IMR-90 (cell line): ENCODE results near the gene TMED6.

Experiments
- CEBPB ChIP-seq: IDR thresholded peaks from 2 replicates; pipeline ENCODE4 v1.6.1; 2012; ENCODE audit warnings: low read depth, low read length, improper control_type of control experiment
- CHD1 ChIP-seq: IDR thresholded peaks from 2 replicates; pipeline ENCODE4 v1.6.1; 2012; ENCODE audit warnings: low read depth, low read length, improper control_type of control experiment
- CTCF ChIP-seq: conservative IDR thresholded peaks from 2 replicates; pipeline ENCODE4 v1.5.1; 2012; ENCODE audit warnings: mild to moderate bottlenecking, low read depth, low read length, improper control_type of control experiment
- MAFK ChIP-seq: IDR thresholded peaks from 2 replicates; pipeline ENCODE4 v1.6.1; 2012; ENCODE audit warnings: low read depth, low read length, improper control_type of control experiment
- NFE2L2 ChIP-seq: fragments of 150-350 bp; IDR thresholded peaks from 2 replicates; pipeline ENCODE4 v1.6.1; 2016; ENCODE audit warnings: low read depth, mild to moderate bottlenecking, low read length
- POLR2A ChIP-seq: IDR thresholded peaks from 2 replicates; pipeline ENCODE4 v1.6.1; 2012; ENCODE audit warnings: mild to moderate bottlenecking, low read depth, low read length
- RAD21 ChIP-seq: IDR thresholded peaks from 2 replicates; pipeline ENCODE4 v1.6.1; 2012; ENCODE audit warnings: low read length, improper control_type of control experiment
- RCOR1 ChIP-seq: IDR thresholded peaks from 2 replicates; pipeline ENCODE4 v1.6.1; 2012; ENCODE audit warnings: mild to moderate bottlenecking, low read length, improper control_type of control experiment; ENCODE audit not compliant: insufficient replicate concordance
- RFX5 ChIP-seq: IDR thresholded peaks from 2 replicates; pipeline ENCODE4 v1.8.0; 2012; ENCODE audit warnings: low read depth, mild to moderate bottlenecking, low read length, moderate library complexity
- USF2 ChIP-seq: fragments of 150-350 bp; IDR thresholded peaks from 2 replicates; pipeline ENCODE4 v1.6.1; 2017; ENCODE audit warnings: mild to moderate bottlenecking, antibody characterized with exemption, low read length, low read depth
- TF ChIP-seq, protein P1 (sequence below): fragments of 150-350 bp; IDR thresholded peaks from 2 replicates; pipeline ENCODE4 v1.6.1; 2016; ENCODE audit warnings: low read depth, mild to moderate bottlenecking, low read length, moderate library complexity, borderline replicate concordance

GRCh38 chr16:69318911-69319289, 32.7 kb downstream of the TMED6 start:
- TF ChIP-seq USF2 (no peak), CTCF (no peak), MAFK (no peak), POLR2A (no peak), CEBPB (no peak), RFX5 (no peak), RCOR1 (no peak), CHD1 (no peak), RAD21 (no peak), NFE2L2 (no peak)
- TF ChIP-seq, protein P1, sequence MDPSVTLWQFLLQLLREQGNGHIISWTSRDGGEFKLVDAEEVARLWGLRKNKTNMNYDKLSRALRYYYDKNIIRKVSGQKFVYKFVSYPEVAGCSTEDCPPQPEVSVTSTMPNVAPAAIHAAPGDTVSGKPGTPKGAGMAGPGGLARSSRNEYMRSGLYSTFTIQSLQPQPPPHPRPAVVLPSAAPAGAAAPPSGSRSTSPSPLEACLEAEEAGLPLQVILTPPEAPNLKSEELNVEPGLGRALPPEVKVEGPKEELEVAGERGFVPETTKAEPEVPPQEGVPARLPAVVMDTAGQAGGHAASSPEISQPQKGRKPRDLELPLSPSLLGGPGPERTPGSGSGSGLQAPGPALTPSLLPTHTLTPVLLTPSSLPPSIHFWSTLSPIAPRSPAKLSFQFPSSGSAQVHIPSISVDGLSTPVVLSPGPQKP, result no peak
